NCI-H510A (cell line): ENCODE measurements around the gene SH3PXD2A.

Source experiments
- DNase-seq: peaks from one replicate; lab custom pipeline; 2025; lab: John Stamatoyannopoulos, UW

The SH3PXD2A gene

GRCh38 chr10:103879409-103879808 is 24.0 kb upstream of the SH3PXD2A start:
- no peak for DNase-seq

GRCh38 chr10:103877861-103878260 is 22.5 kb upstream of the SH3PXD2A start:
- no peak for DNase-seq

GRCh38 chr10:103876155-103876554 is 20.8 kb upstream of the SH3PXD2A start:
- no peak for DNase-seq

- no peak for DNase-seq
Measured at GRCh38 chr10:103874730-103875129, 19.4 kb upstream of the SH3PXD2A start.

DNA sequence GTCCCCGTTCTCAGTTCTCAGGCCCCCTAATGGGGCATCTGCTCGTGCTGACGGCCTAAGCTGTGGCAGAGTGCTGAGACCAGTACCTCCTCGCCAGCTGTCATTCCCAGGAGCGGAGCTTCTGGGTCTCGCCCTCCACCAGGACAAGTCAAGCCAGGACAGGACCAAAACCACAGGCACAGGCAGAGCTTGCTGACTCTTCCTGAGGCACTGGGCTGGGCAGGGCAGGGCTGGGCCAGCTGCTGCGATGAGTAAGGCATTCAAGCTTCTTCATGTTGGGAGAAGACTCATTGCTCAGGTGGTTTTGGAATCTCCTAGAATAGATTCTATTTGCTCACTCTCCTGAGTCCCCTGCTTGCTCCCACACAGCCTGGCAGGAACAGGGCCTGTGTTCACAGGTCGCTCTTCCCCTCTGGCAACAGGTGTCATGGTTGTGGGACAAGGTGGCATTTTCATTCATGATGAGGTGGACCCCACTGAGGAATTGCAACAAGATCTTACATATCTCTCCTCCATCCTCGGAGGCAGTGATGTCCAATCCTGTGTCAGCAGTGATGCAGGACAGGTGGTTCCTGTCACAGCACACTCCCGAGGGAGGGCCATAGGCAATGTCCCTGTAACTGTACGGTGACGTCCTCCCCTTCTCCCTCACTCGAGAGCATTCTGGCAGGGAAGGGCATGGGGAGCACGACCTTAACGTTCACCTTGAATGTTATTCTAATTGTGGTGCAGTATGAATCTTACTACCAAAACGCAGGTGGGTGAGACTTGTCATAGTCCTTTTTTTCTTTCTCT is 17.0 kb upstream of the SH3PXD2A start:
- no peak for DNase-seq

- no peak for DNase-seq
Measured at GRCh38 chr10:103871006-103871405, 15.6 kb upstream of the SH3PXD2A start.

GRCh38 chr10:103870516-103870915 is 15.1 kb upstream of the SH3PXD2A start:
- no peak for DNase-seq

DNA sequence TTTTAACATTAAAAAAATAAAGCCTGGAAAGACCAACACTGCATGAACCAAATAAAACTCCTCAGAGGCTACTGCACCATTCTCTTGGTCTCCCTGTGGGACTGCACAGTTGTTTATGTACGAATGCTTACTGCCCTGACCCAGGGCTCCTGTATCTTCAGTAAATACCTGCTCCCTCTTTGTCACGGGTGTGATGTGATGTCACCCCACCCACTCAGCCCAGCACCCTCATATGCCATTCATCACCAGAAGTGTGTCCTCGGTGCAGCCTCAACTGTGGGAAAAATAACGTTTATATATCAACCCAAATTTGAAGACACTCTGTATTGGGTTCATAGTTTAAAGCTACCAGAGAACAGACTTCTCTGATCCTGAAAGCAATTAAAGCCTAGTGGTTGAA is 14.0 kb upstream of the SH3PXD2A start:
- no peak for DNase-seq

- DNase-seq, result no peak
Measured at GRCh38 chr10:103868200-103868599, 12.8 kb upstream of the SH3PXD2A start.

GRCh38 chr10:103861505-103861904 is 6.1 kb upstream of the SH3PXD2A start:
- no peak for DNase-seq

GRCh38 chr10:103859161-103860086 is 4.0 kb upstream of the SH3PXD2A start:
- DNase-seq, result peak; percentile 48

- DNase-seq, result no peak
Measured at GRCh38 chr10:103858360-103858759, 3.0 kb upstream of the SH3PXD2A start.

- DNase-seq, result no peak
Measured at GRCh38 chr10:103856797-103857170, 1.4 kb upstream of the SH3PXD2A start.

DNA sequence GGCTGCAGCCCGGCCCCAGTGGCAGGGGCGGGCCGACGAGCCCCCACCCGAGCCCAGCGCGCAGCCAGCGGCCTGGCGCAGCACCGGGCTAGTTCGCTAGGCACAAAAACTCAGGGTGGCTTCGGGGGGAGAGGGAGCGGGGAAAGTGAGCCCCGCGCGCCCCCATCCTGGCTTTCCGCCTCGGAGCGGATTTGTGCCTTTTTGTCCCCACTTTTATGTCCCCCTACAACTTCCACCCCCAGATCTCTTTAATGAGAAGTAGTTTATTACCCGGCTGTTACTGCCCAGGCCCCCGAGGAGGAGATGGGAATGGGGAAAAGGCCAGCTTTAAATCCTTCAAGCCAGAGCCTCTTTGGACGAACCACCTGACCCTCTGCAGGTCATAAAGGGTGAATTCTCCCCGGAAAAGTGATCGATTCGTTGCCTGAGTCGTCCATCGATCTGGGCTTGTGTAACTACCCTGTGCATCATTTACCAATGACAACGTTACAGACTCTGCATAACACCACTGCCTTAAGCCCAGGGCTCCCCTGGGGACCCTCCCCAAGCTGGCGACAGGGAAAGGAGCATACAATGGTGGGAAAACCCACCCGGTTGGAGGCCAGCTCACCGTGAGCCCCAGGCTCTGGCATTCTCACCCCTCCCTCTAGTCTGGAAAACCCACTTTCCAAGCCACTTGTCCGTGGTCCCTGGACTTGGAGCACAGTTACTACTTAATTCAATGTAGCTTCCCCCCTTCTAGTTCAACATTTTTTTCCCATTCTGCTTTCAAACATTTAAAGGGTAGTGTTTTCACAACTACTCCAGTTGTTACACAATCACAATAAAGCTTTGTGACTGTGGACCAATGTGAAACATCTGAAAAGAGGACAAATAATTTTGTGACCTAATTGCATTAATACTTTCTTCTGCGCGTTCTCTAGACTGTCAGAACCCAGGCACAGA is 748 bp upstream of the SH3PXD2A start:
- DNase-seq, result no peak

GRCh38 chr10:103854686-103855391 is 537 bp downstream of the SH3PXD2A start:
- no peak for DNase-seq

DNA sequence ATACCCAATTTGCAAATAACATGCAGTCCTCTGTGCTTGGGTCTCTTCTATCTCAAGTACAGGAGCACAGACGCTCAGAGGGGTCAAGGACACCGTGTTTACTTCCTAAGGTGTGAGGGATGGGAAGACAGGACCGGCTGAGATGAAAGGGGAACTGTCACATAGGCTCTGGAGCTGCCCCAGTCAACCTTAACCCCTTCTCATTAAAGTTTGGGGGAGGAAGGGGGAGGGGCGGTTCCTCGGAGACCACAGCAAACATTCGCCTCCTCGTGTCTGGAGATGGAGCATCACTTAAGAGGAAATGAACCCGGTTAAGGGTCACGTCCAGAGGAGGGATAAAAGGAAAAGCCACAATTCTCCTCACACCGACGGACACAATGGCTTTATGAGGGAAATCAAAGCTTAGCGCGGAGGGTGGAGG is 1.1 kb downstream of the SH3PXD2A start:
- DNase-seq, result no peak

- DNase-seq, result no peak
Measured at GRCh38 chr10:103853428-103854264, 1.7 kb downstream of the SH3PXD2A start.

DNA sequence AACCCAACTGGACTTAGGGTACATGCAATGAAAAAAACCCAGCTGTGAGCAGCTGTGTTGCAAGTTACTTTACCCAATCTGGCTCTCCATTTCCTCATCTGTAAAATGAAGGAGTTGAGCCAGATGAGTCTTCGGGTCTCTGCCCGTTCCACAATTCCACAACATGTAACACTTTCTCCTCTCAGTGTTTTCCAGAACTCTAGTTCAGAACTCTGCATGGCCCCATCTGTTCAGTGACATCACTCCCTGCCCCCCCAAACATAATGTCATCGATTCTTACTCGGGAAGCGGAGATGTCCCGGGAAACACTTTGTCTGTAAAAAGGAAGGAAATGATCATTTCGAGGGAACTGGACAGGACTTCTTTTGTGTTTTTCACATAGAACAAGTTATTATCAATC is 2.5 kb downstream of the SH3PXD2A start:
- no peak for DNase-seq

DNA sequence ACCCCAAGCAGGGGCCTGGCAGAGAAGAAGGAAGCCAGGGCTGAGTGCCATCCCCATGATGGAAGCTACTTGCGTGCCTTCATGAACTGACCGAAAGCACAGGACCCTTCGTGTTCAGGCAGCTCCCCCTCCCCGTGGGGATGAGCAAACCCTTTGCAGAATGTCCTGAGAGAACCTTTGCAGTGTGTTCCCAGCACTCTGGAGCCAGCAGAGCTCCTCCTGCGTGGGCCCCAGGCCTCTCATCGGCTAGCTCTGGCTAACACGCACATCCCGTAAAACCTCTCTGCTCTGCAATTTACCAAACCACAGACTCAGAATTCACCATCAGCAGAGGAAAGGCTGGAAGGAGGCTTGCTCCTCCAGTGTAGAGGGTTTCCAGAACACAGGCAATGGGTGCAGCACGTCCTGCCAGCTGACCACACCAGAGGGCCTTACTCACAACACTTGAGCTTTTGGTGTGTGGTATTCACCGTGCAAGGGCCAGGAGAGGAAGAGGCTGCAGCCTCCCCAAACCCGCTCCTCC is 3.1 kb downstream of the SH3PXD2A start:
- DNase-seq, result no peak

DNA sequence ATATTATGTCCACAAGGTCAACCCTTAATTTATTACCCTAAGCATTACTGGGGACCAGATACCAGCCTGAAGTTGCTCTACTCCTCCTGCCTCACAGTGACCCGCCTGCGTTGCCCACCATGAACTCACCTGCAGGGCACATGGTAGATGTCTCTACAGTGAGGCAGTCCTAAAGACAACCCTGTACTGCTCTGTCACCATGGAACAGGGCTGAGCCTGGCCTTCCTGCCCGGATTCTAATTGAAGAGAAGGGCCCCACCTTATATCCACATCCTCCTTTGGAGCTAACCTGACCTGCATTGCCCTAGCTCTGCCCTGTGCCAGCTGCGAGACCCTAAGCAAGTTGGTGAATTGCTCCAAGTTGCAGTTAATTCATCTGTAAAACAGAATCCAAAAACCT is 4.1 kb downstream of the SH3PXD2A start:
- no peak for DNase-seq
